ENCODE measurements around the gene GAPVD1.

GRCh38 chr9:125361837-125362531 lies 100.4 kb downstream of the GAPVD1 start:
- TF ChIP-seq ZNF274 (IDR thresholded peaks at IDR 0.05; ENCODE audit: low read depth, low read length), result no peak
- TF ChIP-seq YY1 (IDR thresholded peaks at IDR 0.05; ENCODE audit: insufficient read depth, insufficient read length), result no peak
- no peak for TF ChIP-seq SUZ12 (IDR thresholded peaks at IDR 0.05; ENCODE audit: extremely low read depth, insufficient read depth, insufficient read length)

Data from NT2/D1 (cell line).